Left ventricle myocardium superior (tissue), 1 donor: ENCODE results near the gene FGF1. TPM values are rescaled to one million over a fixed set of nuclear protein-coding genes. Genes with fewer than 3 reads are reported as not detected.

Experiments used
- ATAC-seq: fragments of 200-7000 bp; cut with Tn5 transposase; one replicate; pipeline ENCODE4 v1.9.1; 2020; ENCODE audit warnings: mild to moderate bottlenecking, moderate library complexity
- DNase-seq: peaks from one replicate; pipeline ENCODE4 v3.0.0-alpha.2; 2020
- intact Hi-C: fragments of 100-400 bp; cut with micrococcal nuclease; formaldehyde crosslinking; loops from one replicate; pipeline ENCODE4 v1.11.0; 2022
- total RNA-seq: library from RNA; stranded (reverse); fragmentation: NEBNext Ultra II Directional; extraction: Animal tissue kit (Norgen Biotek cat#: 25700); gene quantifications from one replicate; pipeline ENCODE4 v1.2.1, GENCODE V29; 2021
- donor health status: DM: no; HTN: yes; CAD: no; lungs with severe emphysema.

FGF1 gene
- total RNA-seq, 1 donor from 2014 or later: 43.6 TPM

DNA sequence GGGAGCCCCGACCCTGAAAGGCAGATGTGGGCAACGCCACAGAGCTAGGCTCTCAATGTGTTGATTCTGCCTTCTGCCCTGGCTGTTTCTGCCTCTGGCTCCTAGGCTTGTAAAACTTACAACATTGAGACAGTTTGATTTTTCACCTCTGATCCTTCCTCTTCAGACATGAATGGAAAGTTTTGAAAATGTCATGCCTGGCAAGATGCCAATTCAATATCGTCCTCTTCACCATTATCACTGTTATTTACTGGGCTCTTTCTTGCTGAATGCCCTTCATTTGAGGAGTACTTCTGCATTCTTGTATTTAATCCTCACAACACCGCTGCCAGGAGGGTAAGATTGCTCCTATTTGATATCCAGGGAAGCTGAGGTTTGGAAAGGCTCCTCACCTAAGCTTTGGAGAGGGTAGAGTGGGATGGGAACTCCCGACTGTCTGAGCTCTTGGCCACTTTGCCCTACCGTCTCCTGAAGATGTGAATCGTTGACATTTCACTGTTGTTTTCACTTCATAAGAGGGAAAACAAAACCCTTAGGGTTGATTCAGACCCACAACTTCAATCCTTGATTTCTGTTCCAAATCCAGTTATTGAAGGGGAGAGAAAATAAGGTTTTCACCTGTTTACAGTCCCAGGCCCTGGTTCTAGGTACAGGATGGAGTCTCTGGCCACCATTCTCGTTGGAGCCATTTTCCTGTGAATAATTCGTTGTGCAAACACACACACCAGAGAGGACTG, 12.7 kb upstream of the FGF1 start:
- peak; percentile 6 for ATAC-seq
- DNase-seq: no peak
- intact Hi-C loops: loop anchor here (2.0 to 10.0 kb wide), 3 partner anchors 41 to 544 kb away; no protein-coding TSS in a partner anchor

DNA sequence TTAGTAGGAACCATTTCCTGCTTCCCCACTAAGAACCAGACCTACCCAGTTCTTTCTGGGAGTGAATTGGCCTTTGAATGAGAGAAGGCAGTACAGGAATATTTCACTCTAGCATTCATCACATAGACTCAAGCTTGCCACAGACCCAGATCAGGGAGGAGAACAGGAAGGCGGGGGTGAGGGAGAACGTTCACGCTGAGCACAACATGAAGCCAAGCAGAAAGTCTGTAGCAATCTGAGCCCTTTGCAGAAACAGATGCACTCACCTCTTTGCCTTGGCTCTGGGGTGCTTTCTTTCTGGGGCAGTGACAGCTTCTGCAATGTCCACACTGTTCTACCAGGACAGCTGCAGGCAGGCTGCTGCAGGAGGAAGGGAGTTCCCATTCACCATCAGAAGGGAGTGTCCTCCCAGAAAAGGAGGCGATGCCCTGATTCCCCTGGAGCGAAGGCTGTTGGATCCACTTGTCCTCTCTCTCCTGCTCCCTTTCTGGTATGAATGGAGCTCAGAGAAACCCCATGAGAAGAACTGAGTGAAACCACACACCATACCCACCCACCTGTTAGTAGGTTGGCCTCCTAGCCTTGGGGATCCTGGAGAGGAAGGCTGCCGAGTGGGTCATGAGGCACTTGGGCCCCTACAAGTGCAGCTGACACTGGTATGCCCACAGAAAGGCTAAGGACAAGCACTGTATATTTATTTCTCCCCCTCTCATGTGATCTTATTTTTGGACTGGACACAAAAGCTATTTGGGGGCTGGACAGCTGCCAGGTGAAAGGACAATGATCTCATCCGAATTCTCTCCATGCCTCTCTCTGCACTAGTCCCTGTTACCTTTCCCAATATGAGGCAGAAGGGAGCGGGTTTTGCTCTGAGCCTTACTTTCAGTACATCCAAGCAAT, 11.7 kb upstream of the FGF1 start:
- DNase-seq (peak; percentile 73), ATAC-seq (peak; percentile 81)
- intact Hi-C loops: loop anchor here (2.0 to 10.0 kb wide), 3 partner anchors 40 to 543 kb away; no protein-coding TSS in a partner anchor

DNA sequence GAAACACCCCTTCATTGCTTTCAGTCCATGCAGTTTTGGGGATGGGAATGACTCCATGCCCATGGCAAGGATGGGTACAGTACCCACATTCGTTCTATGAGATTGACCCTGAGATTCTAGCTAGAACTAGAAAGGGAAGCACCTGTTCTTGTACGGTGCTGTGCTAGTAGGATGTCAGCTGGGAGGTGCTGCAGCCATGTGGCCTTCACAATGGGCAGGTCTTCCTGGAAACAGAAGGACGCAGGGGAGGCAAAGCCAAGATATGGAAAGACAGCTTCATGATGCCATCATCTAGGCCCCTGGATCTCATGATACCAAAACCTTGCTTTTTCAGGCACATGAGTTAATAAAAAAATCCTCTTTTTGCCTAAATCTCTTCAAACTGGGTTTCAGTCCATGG, 10.5 kb upstream of the FGF1 start:
- intact Hi-C loops: loop anchor here (5.0 to 10.0 kb wide), 2 partner anchors 39 to 542 kb away; no protein-coding TSS in a partner anchor
- no peak for ATAC-seq

DNA sequence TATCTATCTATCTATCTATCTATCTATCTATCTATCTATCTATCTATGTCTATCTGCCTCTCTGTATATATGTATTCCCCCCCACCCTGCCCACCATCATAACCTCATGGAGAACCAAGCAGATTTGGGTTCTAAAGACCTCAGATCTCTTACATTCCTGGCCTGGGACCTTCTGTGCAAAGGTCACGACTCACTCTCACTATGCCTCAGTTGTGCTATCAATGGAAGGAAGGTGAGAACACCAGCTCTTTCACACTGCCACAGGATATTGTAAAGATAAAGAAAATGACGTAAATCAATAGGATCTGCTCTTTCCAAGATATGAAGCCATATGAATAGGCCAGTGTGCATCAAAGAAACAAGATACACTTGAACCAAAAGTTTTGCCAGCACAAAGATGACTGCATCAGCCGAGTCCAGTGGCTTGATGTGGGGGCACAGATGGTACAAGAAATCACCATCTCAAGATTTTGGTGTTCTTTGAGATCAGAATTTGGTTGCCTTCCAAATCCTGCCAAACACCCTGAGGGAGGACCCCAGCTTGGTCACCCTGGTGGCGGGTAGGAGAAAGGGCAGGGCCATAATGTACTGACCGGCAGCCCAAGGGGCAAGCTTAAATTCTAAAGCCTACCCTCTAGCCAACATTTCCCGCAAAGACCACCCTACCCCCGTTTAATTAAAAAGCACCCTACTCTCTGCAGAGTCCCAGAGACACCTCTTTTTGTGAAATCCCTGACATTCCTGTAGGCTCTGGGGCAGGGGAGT, 8.4 kb upstream of the FGF1 start:
- ATAC-seq (no peak), DNase-seq (no peak)
- intact Hi-C loops: loop anchor here (10.0 kb wide), 1 partner anchor 539 kb away; no protein-coding TSS in a partner anchor

More for the DNA sequence above, 10.5 kb upstream of the FGF1 start:
- DNase-seq: no peak

DNA sequence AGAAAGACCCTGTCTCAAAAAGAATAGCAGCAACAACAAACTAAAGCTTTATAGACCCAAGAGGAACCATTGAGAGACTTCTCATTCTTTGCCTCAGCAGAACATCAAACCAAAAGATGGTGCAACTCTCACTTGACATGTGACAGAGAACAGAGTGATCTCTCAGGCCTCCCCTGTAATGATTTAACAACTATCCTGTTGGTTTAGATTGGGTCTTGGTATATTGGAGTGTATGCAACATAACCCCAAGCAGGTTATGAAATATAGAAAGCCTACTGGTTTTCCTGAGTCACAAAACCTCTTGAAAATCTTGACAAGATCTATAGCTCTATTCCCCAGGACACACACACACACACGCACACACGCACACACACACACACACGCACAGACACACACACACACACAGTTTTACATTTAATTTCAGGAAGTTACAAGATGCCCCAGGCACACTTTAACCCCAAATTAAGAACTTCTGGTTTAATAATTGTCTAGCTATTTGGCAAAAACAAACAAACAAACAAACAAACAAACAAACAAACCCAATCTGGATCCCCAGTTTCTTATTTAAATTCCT, 6.5 kb upstream of the FGF1 start:
- intact Hi-C loops: loop anchor here (10.0 kb wide), 1 partner anchor 538 kb away; no protein-coding TSS in a partner anchor

DNA sequence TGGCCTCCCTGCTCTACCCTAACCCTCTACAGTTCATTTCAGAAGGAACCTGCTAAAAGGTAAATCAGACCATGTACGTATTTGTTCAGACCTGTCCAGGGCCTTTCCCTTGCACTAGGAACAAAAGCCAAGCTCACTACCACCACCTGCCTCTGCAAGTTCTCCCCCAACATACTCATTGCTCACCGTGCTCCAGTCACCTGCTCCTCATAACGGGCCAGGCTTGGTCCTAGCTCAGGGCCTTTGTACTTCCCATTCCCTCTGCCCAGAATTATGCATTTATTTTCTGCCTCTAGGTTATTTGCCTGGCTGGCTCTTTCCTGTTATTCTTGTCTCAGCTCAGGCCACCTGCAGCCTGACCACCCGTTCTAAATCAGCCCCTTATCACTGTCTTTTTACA, 4.8 kb upstream of the FGF1 start:
- intact Hi-C loops: loop anchor here (10.0 kb wide), 1 partner anchor 536 kb away; no protein-coding TSS in a partner anchor
- ATAC-seq: no peak
- DNase-seq: no peak

More for the DNA sequence above, 6.5 kb upstream of the FGF1 start:
- ATAC-seq: no peak
- no peak for DNase-seq

DNA sequence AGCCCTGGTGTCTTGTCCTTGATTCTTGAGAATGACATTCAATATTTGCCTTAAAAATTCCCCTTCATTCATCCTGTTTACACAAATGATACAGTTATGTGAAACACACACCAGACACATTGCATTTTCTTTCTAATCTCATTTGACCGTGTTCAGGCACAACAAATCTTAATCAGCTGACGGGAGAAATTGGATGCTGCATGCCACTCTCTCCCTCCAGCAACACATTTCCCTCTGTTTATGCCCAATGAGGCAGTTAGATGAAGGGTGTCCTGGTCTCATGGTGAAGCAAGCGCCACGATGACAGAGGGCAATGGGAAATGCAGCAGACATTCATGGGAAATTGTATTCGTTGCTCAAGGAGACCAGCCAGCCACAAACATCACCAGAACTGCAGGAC, 3.2 kb upstream of the FGF1 start:
- intact Hi-C loops: no loop called here
- DNase-seq: no peak
- ATAC-seq: no peak

DNA sequence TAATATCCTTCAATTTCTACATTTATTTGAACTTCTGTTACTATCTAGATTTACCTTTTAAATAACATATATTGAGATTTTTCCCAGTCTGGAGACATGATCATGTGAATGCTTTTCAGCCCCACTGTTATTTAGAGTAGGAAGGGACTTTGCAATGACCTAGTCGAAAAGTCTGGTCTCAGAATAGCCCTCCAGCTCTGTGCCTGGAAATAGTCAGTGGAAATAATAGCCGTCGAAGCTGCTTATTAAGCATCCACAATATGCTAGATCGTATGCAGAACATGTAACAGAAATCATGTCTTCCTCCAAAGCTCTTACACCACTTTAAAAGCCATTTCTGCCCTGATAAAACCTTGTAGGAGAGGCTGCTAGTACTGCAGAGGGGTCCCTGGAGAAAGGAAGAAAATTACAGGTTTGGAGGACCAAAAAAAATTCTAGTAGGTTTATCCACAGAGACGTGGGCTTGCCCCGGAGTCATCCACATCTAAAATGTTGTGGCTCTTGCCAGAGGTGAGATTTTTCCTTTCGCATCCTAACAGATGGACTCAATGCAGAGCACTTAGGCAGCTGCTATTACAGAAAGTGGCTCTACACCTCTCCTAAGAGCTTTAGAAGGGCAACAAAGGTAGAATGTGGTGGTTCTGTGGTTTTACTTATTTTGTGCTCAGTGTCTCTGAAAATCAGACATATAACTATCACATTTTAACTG, 2.5 kb upstream of the FGF1 start:
- no peak for DNase-seq
- intact Hi-C loops: no loop called here
- ATAC-seq: peak; percentile 41

DNA sequence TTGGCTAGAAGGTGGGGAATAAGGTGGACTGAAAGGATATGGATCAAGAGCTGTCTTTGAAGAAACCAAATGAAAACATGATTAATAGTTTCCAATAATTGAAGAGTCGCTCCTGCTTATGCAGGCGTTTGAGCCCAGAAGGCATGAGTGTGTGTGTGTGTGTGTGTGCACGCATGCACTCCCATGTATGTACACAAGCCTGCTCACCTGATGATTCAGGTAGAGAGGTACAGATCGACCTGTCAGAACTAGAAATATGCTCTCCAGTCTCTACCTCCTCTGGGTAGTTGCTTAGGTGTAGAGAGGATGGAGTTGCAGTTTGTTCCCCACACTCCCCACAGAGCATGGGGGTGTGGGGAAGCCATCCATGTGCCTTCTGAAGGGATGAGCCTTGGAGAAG, 1.1 kb upstream of the FGF1 start:
- ATAC-seq (no peak), DNase-seq (no peak)

DNA sequence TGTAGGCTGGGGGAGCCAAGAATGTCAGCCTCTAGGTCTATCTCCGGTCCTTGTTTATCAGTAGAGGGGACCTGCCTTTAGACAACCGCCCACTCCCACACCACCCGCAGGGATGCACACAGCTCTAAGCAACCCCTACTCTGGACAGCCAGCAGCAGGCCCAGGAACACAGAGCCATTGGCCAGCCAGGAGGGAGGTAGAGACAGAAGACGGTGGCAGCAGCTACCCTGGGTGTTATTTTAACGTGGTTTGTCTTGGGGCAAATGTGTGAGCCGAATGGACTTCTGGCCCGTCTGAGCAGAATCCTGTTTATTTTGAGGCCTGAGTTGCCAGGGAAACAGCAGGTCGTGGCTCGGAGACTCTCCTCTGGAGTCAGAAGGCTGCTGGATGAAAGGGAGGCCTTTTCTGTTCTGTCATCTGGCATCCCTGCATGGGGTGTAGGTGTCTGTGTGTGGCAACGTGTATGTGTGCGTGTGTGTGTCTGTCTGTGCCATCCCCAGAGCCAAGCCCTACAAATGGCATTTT, 382 bp upstream of the FGF1 start:
- peak; percentile 2 for ATAC-seq
- intact Hi-C loops: no loop called here
- no peak for DNase-seq

More for the DNA sequence above, 1.1 kb upstream of the FGF1 start:
- intact Hi-C loops: no loop called here

DNA sequence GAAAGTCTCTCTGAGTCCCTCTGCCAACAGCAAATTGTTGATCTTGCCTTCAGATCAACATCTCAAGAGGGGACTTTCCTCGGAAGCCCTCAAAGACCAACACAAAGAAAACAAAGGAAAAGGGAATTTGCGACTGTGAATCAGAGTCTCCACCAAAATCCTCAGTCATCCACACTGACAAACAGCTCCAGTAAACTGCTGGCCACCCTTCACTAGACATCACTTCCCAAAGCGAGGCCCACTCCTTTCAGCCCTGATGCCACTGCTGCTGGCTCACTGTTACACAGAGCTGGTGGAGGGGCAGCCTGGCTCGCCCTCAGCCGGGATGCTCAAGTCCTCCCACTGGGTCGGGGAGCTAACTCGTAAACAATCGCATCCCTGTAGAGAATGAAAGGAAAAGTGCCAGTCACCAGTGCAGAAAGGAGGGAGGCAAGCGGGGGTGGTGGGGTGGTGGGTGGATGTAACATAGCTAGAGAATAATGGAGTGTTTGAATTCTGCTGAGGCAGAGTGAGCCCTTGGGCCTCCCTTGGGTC, 1.3 kb downstream of the FGF1 start:
- intact Hi-C loops: no loop called here
- DNase-seq (no peak), ATAC-seq (peak; percentile 14)

DNA sequence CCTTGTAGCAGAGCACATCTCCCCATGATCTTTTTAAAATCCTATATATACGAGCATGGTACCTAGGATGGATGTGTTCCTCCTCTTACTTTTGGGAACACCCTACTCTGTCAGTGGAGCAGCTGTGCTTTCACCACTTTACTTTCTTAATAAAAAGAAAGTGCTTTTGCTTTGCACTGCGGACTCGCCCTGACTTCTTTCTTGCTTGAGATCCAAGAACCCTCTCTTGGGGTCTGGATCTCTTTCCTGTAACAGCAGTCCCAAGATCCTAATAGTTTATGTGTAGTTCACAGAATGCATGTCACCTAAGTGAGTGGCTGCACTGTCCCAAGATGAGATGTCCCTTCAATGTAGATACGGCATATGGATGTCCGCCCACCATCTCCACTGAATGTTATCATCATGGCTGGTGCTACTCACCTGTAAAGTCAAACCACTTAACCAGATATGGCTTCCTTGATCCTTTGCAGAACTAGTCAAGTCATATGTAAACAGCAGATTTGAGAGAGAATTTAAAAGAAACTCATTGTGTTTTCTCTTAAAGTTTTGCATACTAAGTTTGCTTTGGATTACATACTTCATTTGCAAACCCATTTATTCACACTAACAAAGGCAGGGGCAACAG, 1.9 kb downstream of the FGF1 start:
- no peak for ATAC-seq
- intact Hi-C loops: no loop called here
- no peak for DNase-seq

DNA sequence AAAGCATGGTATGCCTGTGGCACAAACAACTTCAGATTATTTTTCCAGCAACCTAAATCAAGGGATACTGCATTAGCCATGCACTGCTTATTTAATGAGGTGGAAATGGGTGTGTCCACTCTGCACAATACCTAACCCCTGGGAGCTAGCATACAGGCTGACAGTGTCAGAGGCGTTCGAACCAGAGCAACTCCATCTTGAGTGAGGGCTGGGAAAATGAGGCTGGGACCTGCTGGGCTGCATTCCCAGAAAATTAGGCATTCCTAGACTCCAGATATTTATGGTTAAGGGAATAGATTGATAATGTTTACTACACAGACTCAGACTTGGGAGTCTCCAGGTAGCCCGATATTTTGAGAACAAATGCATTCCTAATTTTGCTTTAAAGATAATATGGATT, 2.8 kb downstream of the FGF1 start:
- intact Hi-C loops: no loop called here
- DNase-seq (no peak), ATAC-seq (no peak)

DNA sequence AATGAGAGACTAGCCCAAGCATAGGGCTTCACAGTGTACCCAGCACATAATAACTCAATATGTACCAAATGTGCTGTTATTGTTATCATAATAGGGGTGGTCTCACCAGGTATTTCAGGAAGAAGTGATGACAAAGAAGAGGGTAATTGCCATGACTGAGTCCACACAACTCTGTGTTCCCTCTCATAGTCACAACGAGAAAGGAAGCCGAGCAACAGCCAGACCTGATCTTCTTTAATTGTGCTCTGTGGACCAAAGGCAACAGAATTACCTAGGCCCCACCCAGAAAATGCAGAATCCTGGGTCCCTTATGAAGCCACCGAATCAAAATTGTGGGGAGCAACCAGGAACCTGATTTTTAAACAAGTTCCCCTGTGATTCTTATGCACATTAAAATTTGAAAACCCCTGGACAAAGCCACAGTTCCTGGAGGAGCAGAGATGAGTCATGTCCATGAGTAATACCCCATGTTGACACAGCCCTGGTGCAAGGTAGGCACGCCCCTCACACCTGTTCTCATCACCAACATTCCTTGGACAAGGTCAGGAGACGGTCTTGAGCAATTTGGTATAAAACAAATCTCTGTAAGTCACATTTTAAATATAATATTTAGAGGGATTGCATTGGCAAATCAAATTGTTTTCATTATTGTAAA, 5.2 kb downstream of the FGF1 start:
- ATAC-seq (no peak), DNase-seq (no peak)
- intact Hi-C loops: no loop called here

DNA sequence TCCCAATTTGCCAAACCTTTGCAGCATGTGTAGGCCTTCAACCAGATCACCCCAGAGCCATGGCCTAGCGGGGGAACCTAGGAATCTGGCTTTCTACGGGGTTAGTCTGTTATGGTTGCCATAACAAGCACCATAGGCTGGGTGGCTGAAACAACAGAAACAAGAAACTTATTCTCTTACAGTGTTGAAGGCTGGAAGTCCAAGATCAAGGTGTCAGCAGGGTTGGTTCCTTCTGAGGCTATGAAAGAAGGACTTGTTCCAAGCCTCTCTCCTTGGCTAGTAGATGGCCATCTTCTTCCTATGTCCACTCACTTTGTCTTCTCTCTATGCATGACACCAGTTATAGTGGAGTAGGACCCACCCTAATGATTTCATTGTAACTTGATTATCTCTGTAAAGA, 6.1 kb downstream of the FGF1 start:
- intact Hi-C loops: no loop called here
- no peak for DNase-seq
- ATAC-seq: no peak

DNA sequence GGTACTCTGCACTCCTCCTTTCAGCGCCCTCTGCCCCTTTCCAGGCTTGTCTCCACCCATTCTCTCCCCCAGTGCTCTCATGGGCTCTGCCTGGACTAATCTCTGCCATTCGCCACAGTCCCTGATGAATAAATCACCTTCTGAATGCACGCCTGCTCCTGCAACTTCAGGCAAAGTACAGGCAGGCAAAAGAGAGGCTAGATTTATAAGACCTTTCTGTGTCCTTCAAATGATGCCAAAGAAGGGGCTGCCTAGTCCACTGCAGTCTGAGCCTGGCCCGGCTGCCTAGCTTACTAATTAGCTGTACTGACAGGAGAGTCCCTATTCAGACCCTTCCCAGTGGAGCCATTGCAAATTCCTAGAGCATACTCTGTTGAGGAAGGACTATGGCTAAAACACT, 7.4 kb downstream of the FGF1 start:
- DNase-seq (no peak), ATAC-seq (no peak)
- intact Hi-C loops: no loop called here

DNA sequence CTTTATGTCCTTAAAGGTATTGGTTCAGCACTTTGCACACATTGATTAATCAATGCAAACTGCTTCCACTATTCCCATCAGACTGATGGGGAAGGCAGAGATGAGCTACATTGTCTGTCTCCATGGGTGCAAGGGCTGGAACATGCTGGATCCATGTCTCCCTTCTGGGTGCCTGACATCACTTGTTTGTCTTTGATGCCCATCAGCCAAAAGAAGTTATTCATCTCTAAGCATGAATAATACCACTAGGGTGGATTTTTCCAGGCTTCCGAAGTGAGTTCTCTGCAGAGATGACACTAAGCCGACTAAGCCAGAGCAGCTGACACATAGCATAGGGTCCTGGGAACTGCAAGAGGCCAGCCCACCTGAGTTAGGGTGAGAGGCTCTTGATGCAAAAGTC, 8.7 kb downstream of the FGF1 start:
- ATAC-seq (no peak), DNase-seq (no peak)
- intact Hi-C loops: no loop called here
